ENCODE measurements around the gene SASH1.

Gene SASH1

DNA sequence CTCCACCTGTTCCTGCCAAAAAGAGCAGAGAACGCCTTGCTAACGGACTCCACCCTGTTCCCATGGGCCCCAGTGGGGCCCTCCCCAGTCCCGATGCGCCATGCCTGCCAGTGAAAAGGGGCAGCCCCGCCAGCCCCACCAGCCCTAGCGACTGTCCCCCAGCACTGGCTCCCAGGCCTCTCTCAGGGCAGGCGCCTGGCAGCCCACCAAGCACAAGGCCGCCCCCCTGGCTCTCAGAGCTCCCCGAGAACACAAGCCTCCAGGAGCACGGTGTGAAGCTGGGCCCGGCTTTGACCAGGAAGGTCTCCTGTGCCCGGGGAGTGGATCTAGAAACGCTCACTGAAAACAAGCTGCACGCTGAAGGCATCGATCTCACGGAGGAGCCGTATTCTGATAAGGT, 201.8 kb downstream of the SASH1 start:
- TF ChIP-seq, protein P1, sequence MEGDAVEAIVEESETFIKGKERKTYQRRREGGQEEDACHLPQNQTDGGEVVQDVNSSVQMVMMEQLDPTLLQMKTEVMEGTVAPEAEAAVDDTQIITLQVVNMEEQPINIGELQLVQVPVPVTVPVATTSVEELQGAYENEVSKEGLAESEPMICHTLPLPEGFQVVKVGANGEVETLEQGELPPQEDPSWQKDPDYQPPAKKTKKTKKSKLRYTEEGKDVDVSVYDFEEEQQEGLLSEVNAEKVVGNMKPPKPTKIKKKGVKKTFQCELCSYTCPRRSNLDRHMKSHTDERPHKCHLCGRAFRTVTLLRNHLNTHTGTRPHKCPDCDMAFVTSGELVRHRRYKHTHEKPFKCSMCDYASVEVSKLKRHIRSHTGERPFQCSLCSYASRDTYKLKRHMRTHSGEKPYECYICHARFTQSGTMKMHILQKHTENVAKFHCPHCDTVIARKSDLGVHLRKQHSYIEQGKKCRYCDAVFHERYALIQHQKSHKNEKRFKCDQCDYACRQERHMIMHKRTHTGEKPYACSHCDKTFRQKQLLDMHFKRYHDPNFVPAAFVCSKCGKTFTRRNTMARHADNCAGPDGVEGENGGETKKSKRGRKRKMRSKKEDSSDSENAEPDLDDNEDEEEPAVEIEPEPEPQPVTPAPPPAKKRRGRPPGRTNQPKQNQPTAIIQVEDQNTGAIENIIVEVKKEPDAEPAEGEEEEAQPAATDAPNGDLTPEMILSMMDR (IDR thresholded peaks at IDR 0.05; ENCODE audit: low read length) = no peak
- TF ChIP-seq EZH2 (optimal IDR thresholded peaks at IDR 0.05; ENCODE audit: low read depth, low read length) (no peak), EZH2phosphoT487 (IDR thresholded peaks at IDR 0.05; ENCODE audit: low read length) (no peak)
- H3K4me3 ChIP-seq (ENCODE audit: low read length) = no peak overlapping the region
- H3K79me2 ChIP-seq (ENCODE audit: low read length) = no peaks in the 10 kb centered on the region
- H3K9ac ChIP-seq (ENCODE audit: low read length) = no peak overlapping the region
- no peaks in the 10 kb centered on the region for H3K4me1 ChIP-seq (ENCODE audit: low read length)
- no peak overlapping the region for H3K4me2 ChIP-seq (ENCODE audit: low read depth, low read length)
- no peak overlapping the region for H2AFZ ChIP-seq (ENCODE audit: low read length)
- no peaks in the 10 kb centered on the region for H3K9me3 ChIP-seq (replicated peaks; ENCODE audit: insufficient read depth, low read length)
- no peaks in the 10 kb centered on the region for H3F3A ChIP-seq (ENCODE audit: insufficient read depth, low read length)
- no peaks in the 10 kb centered on the region for H3K9me2 ChIP-seq (replicated peaks; ENCODE audit: insufficient read depth, low read length)
- H3K27me3 ChIP-seq (replicated peaks; ENCODE audit: insufficient read depth, low read length) = no peaks in the 10 kb centered on the region
- DNase-seq = no peak
- no peaks in the 10 kb centered on the region for H4K20me1 ChIP-seq (ENCODE audit: insufficient read depth, low read length)
- H3K36me3 ChIP-seq (replicated peaks; ENCODE audit: insufficient read depth, low read length) = no peaks in the 10 kb centered on the region
- no peak overlapping the region for H3K27ac ChIP-seq (ENCODE audit: low read length)

DNA sequence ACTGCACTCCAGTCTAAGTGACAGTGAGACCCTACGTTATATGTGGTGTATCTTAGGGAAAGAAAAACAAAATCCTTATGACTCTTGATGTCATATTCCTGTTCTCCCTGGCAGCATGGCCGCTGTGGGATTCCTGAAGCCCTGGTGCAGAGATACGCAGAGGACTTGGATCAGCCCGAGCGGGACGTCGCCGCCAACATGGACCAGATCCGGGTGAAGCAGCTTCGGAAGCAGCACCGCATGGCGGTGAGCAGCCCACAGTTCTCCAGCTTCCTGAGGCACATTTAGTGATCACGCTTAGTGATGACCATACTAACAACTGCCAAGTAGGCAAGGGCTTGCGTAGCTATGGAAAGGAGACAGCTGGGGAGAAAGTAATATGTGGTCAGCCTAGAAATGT, 203.3 kb downstream of the SASH1 start:
- H3K9ac ChIP-seq (ENCODE audit: low read length) = no peak overlapping the region
- no peaks in the 10 kb centered on the region for H3K9me2 ChIP-seq (replicated peaks; ENCODE audit: insufficient read depth, low read length)
- no peak for DNase-seq
- H3K4me3 ChIP-seq (ENCODE audit: low read length) = no peak overlapping the region
- H3K4me1 ChIP-seq (ENCODE audit: low read length) = no peaks in the 10 kb centered on the region
- no peaks in the 10 kb centered on the region for H3F3A ChIP-seq (ENCODE audit: insufficient read depth, low read length)
- no peaks in the 10 kb centered on the region for H3K9me3 ChIP-seq (replicated peaks; ENCODE audit: insufficient read depth, low read length)
- no peaks in the 10 kb centered on the region for H4K20me1 ChIP-seq (ENCODE audit: insufficient read depth, low read length)
- H3K36me3 ChIP-seq (replicated peaks; ENCODE audit: insufficient read depth, low read length) = no peaks in the 10 kb centered on the region
- no peaks in the 10 kb centered on the region for H3K27me3 ChIP-seq (replicated peaks; ENCODE audit: insufficient read depth, low read length)
- TF ChIP-seq, protein P1 (IDR thresholded peaks at IDR 0.05; ENCODE audit: low read length) = no peak
- TF ChIP-seq EZH2 (optimal IDR thresholded peaks at IDR 0.05; ENCODE audit: low read depth, low read length) (no peak), EZH2phosphoT487 (IDR thresholded peaks at IDR 0.05; ENCODE audit: low read length) (no peak)
- H2AFZ ChIP-seq (ENCODE audit: low read length) = no peak overlapping the region
- no peaks in the 10 kb centered on the region for H3K79me2 ChIP-seq (ENCODE audit: low read length)
- no peak overlapping the region for H3K4me2 ChIP-seq (ENCODE audit: low read depth, low read length)
- H3K27ac ChIP-seq (ENCODE audit: low read length) = no peak overlapping the region

DNA sequence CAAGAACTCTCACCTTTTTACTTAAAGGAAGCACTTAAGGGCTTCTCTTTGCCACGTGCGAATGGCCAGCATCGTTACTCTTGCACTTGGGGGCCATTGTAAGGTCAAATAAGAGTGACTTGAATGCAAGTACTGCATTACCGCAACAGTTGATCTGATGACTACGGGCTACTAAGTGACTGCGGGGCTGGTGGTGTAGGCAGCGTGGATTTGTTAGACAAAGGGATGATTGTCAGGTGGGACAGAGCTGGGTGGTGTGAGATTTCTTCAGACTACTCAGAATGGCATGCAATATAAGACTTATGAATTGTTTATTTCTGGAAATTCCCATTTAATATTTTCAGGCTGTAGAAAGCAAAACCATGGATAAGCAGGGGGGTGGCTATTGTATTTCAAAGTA, 204.5 kb downstream of the SASH1 start:
- Histone ChIP-seq H3K9me3 (replicated peaks; ENCODE audit: insufficient read depth, low read length) (no peaks in the 10 kb centered on the region), H3K9ac (ENCODE audit: low read length) (no peak overlapping the region), H3K4me2 (ENCODE audit: low read depth, low read length) (no peak overlapping the region), H3F3A (ENCODE audit: insufficient read depth, low read length) (no peaks in the 10 kb centered on the region), H3K27me3 (replicated peaks; ENCODE audit: insufficient read depth, low read length) (no peaks in the 10 kb centered on the region), H3K4me1 (ENCODE audit: low read length) (no peaks in the 10 kb centered on the region), H2AFZ (ENCODE audit: low read length) (no peak overlapping the region), H3K4me3 (ENCODE audit: low read length) (no peak overlapping the region), H3K79me2 (ENCODE audit: low read length) (no peaks in the 10 kb centered on the region), H3K27ac (ENCODE audit: low read length) (no peak overlapping the region), H3K9me2 (replicated peaks; ENCODE audit: insufficient read depth, low read length) (no peaks in the 10 kb centered on the region), H4K20me1 (ENCODE audit: insufficient read depth, low read length) (no peaks in the 10 kb centered on the region), H3K36me3 (replicated peaks; ENCODE audit: insufficient read depth, low read length) (no peaks in the 10 kb centered on the region)
- no peak for DNase-seq
- TF ChIP-seq EZH2phosphoT487 (IDR thresholded peaks at IDR 0.05; ENCODE audit: low read length) = no peak
- no peak for TF ChIP-seq EZH2 (optimal IDR thresholded peaks at IDR 0.05; ENCODE audit: low read depth, low read length)
- TF ChIP-seq, protein P1 (IDR thresholded peaks at IDR 0.05; ENCODE audit: low read length) = no peak
